Lung (tissue), 12 donors: ENCODE measurements around the gene MAOB. TPM values are rescaled to one million over a fixed set of nuclear protein-coding genes. Genes with fewer than 3 reads are reported as not detected.

Experiments used
- ATAC-seq: fragments of 200-7000 bp; cut with Tn5 transposase; one replicate; pipeline ENCODE4 v1.9.1; 2020; ENCODE audit warnings: moderate number of reproducible peaks; ENCODE audit not compliant: insufficient read depth, low FRiP score
- DNase-seq, 3 donors: peaks; one replicate each; pipeline ENCODE4 v3.0.0-alpha.2; 2013 to 2017
- H3K27ac ChIP-seq, 2 donors: one replicate each; pipeline ENCODE4 v1.5.1; 2013; ENCODE audit warnings: mild to moderate bottlenecking in 2 of 2, moderate library complexity in 2 of 2, control low read depth in 1 of 2, inconsistent platforms in 1 of 2, low read depth in 1 of 2, low read length in 1 of 2
- H3K27me3 ChIP-seq, 3 donors: one replicate each; pipeline ENCODE4 v1.5.1; 2013; ENCODE audit warnings: low read length in 2 of 3; ENCODE audit not compliant: control insufficient read depth in 3 of 3, insufficient read depth in 3 of 3
- H3K36me3 ChIP-seq, 4 donors: one replicate each; pipeline ENCODE4 v1.5.1; 2013; ENCODE audit warnings: low read length in 4 of 4, mild to moderate bottlenecking in 1 of 4, moderate library complexity in 1 of 4; ENCODE audit not compliant: control insufficient read depth in 4 of 4, insufficient read depth in 4 of 4
- H3K4me1 ChIP-seq, 5 donors: one replicate each; pipeline ENCODE4 v1.5.1; 2013; ENCODE audit warnings: low read length in 5 of 5, mild to moderate bottlenecking in 2 of 5, moderate library complexity in 1 of 5; ENCODE audit not compliant: control insufficient read depth in 5 of 5, insufficient read depth in 5 of 5
- H3K4me3 ChIP-seq: one replicate; pipeline ENCODE4 v1.5.1; 2013; ENCODE audit warnings: mild to moderate bottlenecking, control low read depth, moderate library complexity
- H3K9ac ChIP-seq, 2 donors: one replicate each; pipeline ENCODE4 v1.5.1; 2013; ENCODE audit warnings: low read length in 2 of 2, control low read depth in 1 of 2; ENCODE audit not compliant: insufficient read depth in 1 of 2
- H3K9me3 ChIP-seq, 4 donors: one replicate each; pipeline ENCODE4 v1.5.1; 2013; ENCODE audit warnings: low read length in 3 of 4, mild to moderate bottlenecking in 1 of 4, moderate library complexity in 1 of 4; ENCODE audit not compliant: control insufficient read depth in 4 of 4, insufficient read depth in 3 of 4
- CTCF ChIP-seq: IDR thresholded peaks from 2 replicates; pipeline ENCODE4 v1.5.1; 2012; ENCODE audit warnings: mild to moderate bottlenecking; ENCODE audit errors: control extremely low read depth, extremely low read depth
- WGBS, 2 donors: extraction: QIAGEN DNeasy Blood & Tissue Kit; methylation state at CpG; one replicate each; pipeline ENCODE4 v1.1.7; 2013; 5-methylcytosine and 5-hydroxymethylcytosine counted together
- polyA plus RNA-seq, 2 donors: library from polyadenylated mRNA; stranded (reverse); fragments of 200-250 nt; gene quantifications; one replicate each; pipeline ENCODE4 v1.2.1, GENCODE V29; 2013
- total RNA-seq, 2 donors: library from RNA; depleted of rRNA in 1 of 2; stranded (reverse); fragments of >200 nt in 1 of 2; gene quantifications; one replicate each; pipeline ENCODE4 v1.2.1, GENCODE V29; 2014 to 2021
- donor health status: control.
- donor health status: control.
- donor health status: Bipolar disorder and iron deficiency.
- donor health status: healthy.
- donor health status: DM: yes; HTN: yes; CAD: no.

MAOB gene
- total and polyA plus RNA-seq, 4 donors, result 5.6 to 19.6 (median 12.9) TPM

DNA sequence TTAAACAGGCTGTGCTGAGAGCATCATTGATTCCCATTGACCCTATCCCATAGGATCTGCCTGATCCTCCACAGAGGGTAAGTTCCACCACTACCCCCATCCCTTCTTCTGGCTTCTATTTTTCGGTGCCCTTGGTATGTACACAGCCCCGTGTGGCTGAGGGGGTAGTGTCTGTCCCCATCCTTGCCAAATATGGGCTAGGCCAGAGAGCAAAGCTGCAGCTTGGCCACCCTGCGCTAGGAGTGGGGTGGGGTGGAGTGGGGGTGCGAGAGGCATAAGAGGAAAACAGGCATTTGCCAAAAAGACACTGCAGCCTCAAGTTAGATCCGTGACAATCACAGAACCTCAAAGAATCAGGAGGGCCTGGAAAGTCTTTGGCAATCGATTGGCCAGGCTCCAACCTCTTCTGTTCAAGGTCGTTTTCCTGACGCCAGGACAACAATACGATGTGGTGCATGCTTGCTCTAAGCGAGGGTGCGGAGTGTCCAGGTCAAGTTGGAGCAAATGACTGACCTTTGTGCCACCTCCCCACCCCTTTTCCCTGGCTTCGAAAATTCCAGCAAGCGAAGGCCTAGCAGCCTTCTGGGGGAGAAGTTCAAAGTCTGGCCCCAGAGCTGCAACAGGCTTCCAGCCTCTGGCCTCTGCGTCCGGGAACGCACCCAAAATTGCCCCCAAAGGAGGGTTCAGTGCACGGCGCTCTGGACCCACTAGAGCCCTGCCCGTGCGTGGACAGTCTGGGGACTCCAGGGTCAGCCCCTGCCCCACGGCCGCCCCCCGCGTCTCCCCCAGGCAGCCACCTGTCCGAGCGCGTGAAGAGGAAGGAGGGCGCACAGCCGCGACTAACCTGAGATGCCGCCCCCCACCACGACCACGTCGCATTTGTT lies 598 bp downstream of the MAOB start:
- TF ChIP-seq CTCF, result no peak
- peaks cover 1 to 8% (median 7%) of the 10 kb centered on the region in 5 donors for H3K4me1 ChIP-seq
- H3K27ac ChIP-seq, result peak overlapping the region; percentile 57 to 83
- peak overlapping the region; percentile 14 for H3K4me3 ChIP-seq
- WGBS, 2 donors, result 37 to 63% methylated on average over 17 to 34 of the region's 34 CpGs
- H3K9ac ChIP-seq, result peak overlapping the region in 1 of 2 donors; percentile 26
- H3K9me3 ChIP-seq, result peaks cover 0 to 3% (median 0%) of the 10 kb centered on the region in 4 donors
- H3K36me3 ChIP-seq, result no peaks in the 10 kb centered on the region
- ATAC-seq (no peak), DNase-seq (peak in 1 of 3 donors; percentile 34)
- peaks cover 0 to 44% (median 14%) of the 10 kb centered on the region in 3 donors for H3K27me3 ChIP-seq

DNA sequence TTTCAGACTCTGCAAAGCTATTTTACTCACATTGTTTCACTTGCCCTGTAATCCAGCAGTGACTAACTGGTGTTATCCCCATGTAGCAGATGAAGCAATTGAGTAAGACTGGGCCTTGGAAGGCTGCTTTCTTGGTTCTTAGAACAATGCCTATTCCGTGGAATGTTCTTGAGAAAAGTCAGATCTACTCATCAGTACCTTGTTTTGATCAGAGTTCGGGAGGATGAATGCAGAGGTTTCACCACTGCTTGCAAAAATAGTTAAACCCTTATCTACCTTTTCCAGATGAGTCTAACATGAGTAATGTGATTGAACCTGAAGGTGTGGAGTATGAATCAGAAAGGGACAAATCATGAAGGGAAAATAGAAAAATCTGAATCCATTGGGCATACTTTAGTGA lies 1.8 kb downstream of the MAOB start:
- Histone ChIP-seq H3K4me1 (peaks cover 1 to 8% (median 7%) of the 10 kb centered on the region in 5 donors), H3K27me3 (peaks cover 0 to 44% (median 13%) of the 10 kb centered on the region in 3 donors), H3K36me3 (no peaks in the 10 kb centered on the region), H3K4me3 (no peak overlapping the region), H3K27ac (no peak overlapping the region), H3K9me3 (peaks cover 0 to 4% (median 0%) of the 10 kb centered on the region in 4 donors), H3K9ac (no peak overlapping the region)
- DNase-seq, result no peak
- no peak for ATAC-seq
- 74 to 88% methylated on average over 2 of the region's 2 CpGs for WGBS, 2 donors
- no peak for TF ChIP-seq CTCF

DNA sequence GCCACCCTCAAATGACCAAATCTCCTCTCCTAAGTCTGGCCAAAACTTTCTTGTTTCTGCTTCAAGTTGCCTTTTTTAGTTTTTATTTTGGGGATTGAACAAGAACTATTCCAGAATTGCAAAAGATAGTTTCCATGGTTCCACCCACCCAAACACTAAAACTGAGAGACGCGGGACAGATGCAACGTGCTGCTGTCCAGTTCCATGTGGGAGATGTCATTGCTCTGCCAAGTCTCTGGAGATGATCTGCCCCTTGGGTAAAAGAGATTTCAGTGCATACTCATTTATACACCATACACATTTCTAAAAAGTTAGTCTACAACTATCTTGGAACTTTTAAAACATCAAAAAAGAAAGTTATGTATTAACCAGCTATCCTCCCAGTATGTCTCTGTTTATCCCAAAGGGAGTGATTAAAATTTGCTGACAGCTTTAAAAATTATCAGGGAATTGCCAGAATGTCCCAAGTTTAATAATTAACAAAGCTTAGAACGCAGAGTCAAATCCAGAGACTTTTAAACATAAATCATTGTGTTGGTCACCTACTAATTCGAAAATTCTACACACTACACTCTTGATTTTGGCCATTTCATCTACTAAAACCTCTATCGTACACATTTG lies 3.2 kb downstream of the MAOB start:
- no peak for TF ChIP-seq CTCF
- peak; percentile 66 to 92 (median 88) for DNase-seq
- H3K9me3 ChIP-seq, result peaks cover 0 to 4% (median 0%) of the 10 kb centered on the region in 4 donors
- H3K9ac ChIP-seq, result no peak overlapping the region
- no peak for ATAC-seq
- 63 to 69% methylated on average over 6 of the region's 6 CpGs for WGBS, 2 donors
- H3K36me3 ChIP-seq, result no peaks in the 10 kb centered on the region
- no peak overlapping the region for H3K4me3 ChIP-seq
- H3K27ac ChIP-seq, result peak overlapping the region in 1 of 2 donors; percentile 56
- H3K27me3 ChIP-seq, result peaks cover 0 to 45% (median 15%) of the 10 kb centered on the region in 3 donors
- H3K4me1 ChIP-seq, result peaks cover 1 to 8% (median 7%) of the 10 kb centered on the region in 5 donors
